DOHH2 (cell line): Measurements from ENCODE around the gene PYCR2.

ENCODE experiments used
- EZH2phosphoT487 ChIP-seq: fragments of 200-600 bp; sonication (generic); IDR thresholded peaks from 2 replicates; pipeline ENCODE4 v1.6.1; 2017; ENCODE audit warnings: borderline replicate concordance, mild to moderate bottlenecking, antibody characterized with exemption, low read length, moderate library complexity, mixed read lengths
- TF ChIP-seq, protein P1 (sequence below): fragments of 200-600 bp; sonication (generic); IDR thresholded peaks from one replicate; pipeline ENCODE4 v1.5.1; 2014; ENCODE audit warnings: antibody characterized with exemption, mild to moderate bottlenecking, low read depth, low read length; ENCODE audit not compliant: poor library complexity, severe bottlenecking

DNA sequence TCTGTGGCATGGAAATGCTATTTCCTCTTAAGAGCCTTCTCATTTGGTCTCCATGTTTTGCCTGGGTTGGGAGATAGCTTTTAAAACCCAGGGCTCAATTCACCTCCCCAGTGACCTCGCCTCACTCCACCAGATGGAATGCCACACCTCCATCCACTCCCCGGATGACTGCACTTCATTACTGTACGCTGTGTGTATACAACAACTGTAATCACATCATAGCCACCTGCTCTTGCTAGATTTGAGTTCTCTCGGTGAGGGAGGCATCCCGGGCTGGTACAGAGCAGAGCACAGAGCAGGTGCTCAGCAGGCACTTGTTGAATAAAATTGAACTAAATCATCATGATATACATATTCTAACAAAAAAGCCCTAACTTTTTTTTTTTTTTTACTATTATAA, 49.1 kb upstream of the PYCR2 start:
- TF ChIP-seq, protein P1, sequence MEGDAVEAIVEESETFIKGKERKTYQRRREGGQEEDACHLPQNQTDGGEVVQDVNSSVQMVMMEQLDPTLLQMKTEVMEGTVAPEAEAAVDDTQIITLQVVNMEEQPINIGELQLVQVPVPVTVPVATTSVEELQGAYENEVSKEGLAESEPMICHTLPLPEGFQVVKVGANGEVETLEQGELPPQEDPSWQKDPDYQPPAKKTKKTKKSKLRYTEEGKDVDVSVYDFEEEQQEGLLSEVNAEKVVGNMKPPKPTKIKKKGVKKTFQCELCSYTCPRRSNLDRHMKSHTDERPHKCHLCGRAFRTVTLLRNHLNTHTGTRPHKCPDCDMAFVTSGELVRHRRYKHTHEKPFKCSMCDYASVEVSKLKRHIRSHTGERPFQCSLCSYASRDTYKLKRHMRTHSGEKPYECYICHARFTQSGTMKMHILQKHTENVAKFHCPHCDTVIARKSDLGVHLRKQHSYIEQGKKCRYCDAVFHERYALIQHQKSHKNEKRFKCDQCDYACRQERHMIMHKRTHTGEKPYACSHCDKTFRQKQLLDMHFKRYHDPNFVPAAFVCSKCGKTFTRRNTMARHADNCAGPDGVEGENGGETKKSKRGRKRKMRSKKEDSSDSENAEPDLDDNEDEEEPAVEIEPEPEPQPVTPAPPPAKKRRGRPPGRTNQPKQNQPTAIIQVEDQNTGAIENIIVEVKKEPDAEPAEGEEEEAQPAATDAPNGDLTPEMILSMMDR = no peak
- no peak for TF ChIP-seq EZH2phosphoT487
